Measurements from ENCODE around the gene PLEKHM2. TPM values are rescaled to one million over a fixed set of nuclear protein-coding genes. Genes with fewer than 3 reads are reported as not detected.

The PLEKHM2 gene
- total RNA-seq, 2 experiments from 2014 or later, result 27.5 to 45.7 TPM

- DNase-seq (ENCODE audit: low spot score), result peak; percentile 13
- H2AFZ ChIP-seq (ENCODE audit: low read length), result no peak overlapping the region
- H3K9me2 ChIP-seq (ENCODE audit: insufficient read depth, low read length), result no peaks in the 10 kb centered on the region
- TF ChIP-seq CTCF (conservative IDR thresholded peaks at IDR 0.05; ENCODE audit: low read length) (peak; percentile 48), EZH2phosphoT487 (IDR thresholded peaks at IDR 0.05; ENCODE audit: borderline replicate concordance, low read depth, low read length) (no peak)
- ChIA-PET POLR2A (interaction anchor here (0.6 kb wide), 1 partner anchor 759 kb away, joined by 4 read pairs; no protein-coding TSS in a partner anchor), CTCF (ENCODE audit: unreplicated experiment) (no interaction called here)
- H3K4me1 ChIP-seq (ENCODE audit: insufficient read depth, low read length, poor library complexity, severe bottlenecking), result no peaks in the 10 kb centered on the region
- H3K4me2 ChIP-seq (ENCODE audit: low read length), result no peak overlapping the region
- H4K20me1 ChIP-seq (ENCODE audit: insufficient read depth, low read length), result peaks cover 3% of the 10 kb centered on the region; the same call in 1 of the 2 replicates
- H3K9me3 ChIP-seq (ENCODE audit: low read length), result no peaks in the 10 kb centered on the region
- intact Hi-C loops (cut with micrococcal nuclease; ENCODE audit: unreplicated experiment), result no loop called here
- H3K27ac ChIP-seq (ENCODE audit: low read depth, low read length, poor library complexity, severe bottlenecking), result no peak overlapping the region
- BruUV-seq (replicated peaks), result no TSS peak
- H3K36me3 ChIP-seq (ENCODE audit: insufficient read depth, low read length), result peaks cover 35% of the 10 kb centered on the region
- no peak overlapping the region for H3K4me3 ChIP-seq (ENCODE audit: low read depth, low read length, poor library complexity, severe bottlenecking)
- H3K79me2 ChIP-seq (ENCODE audit: insufficient read depth, low read depth, low read length), result no peaks in the 10 kb centered on the region
Measured at GRCh38 chr1:15719381-15720120, 35.4 kb downstream of the PLEKHM2 start.

- no TSS peak for BruUV-seq (replicated peaks)
- no peak for DNase-seq (ENCODE audit: low spot score)
- intact Hi-C loops (cut with micrococcal nuclease; ENCODE audit: unreplicated experiment), result no loop called here
- Histone ChIP-seq H3K79me2 (ENCODE audit: insufficient read depth, low read depth, low read length) (no peaks in the 10 kb centered on the region), H3K4me2 (ENCODE audit: low read length) (no peak overlapping the region), H4K20me1 (ENCODE audit: insufficient read depth, low read length) (no peaks in the 10 kb centered on the region), H3K4me1 (ENCODE audit: insufficient read depth, low read length, poor library complexity, severe bottlenecking) (no peaks in the 10 kb centered on the region), H3K4me3 (ENCODE audit: low read depth, low read length, poor library complexity, severe bottlenecking) (no peak overlapping the region), H2AFZ (ENCODE audit: low read length) (no peak overlapping the region), H3K9me2 (ENCODE audit: insufficient read depth, low read length) (no peaks in the 10 kb centered on the region), H3K27ac (ENCODE audit: low read depth, low read length, poor library complexity, severe bottlenecking) (no peak overlapping the region), H3K9me3 (ENCODE audit: low read length) (no peaks in the 10 kb centered on the region), H3K36me3 (ENCODE audit: insufficient read depth, low read length) (peaks cover 37% of the 10 kb centered on the region)
- POLR2A ChIA-PET, result no interaction called here
- CTCF ChIA-PET (ENCODE audit: unreplicated experiment), result no interaction called here
- TF ChIP-seq CTCF (conservative IDR thresholded peaks at IDR 0.05; ENCODE audit: low read length) (no peak), EZH2phosphoT487 (IDR thresholded peaks at IDR 0.05; ENCODE audit: borderline replicate concordance, low read depth, low read length) (no peak)
Measured at GRCh38 chr1:15720861-15721260, 36.7 kb downstream of the PLEKHM2 start.

- BruUV-seq (replicated peaks), result no TSS peak
- H3K79me2 ChIP-seq (ENCODE audit: insufficient read depth, low read depth, low read length), result no peaks in the 10 kb centered on the region
- ChIA-PET CTCF (ENCODE audit: unreplicated experiment) (no interaction called here), POLR2A (no interaction called here)
- H3K9me2 ChIP-seq (ENCODE audit: insufficient read depth, low read length), result no peaks in the 10 kb centered on the region
- DNase-seq (ENCODE audit: low spot score), result no peak
- H2AFZ ChIP-seq (ENCODE audit: low read length), result no peak overlapping the region
- no peaks in the 10 kb centered on the region for H3K9me3 ChIP-seq (ENCODE audit: low read length)
- H3K4me3 ChIP-seq (ENCODE audit: low read depth, low read length, poor library complexity, severe bottlenecking), result no peak overlapping the region
- intact Hi-C loops (cut with micrococcal nuclease; ENCODE audit: unreplicated experiment), result no loop called here
- no peaks in the 10 kb centered on the region for H3K4me1 ChIP-seq (ENCODE audit: insufficient read depth, low read length, poor library complexity, severe bottlenecking)
- no peak overlapping the region for H3K27ac ChIP-seq (ENCODE audit: low read depth, low read length, poor library complexity, severe bottlenecking)
- no peak overlapping the region for H3K4me2 ChIP-seq (ENCODE audit: low read length)
- peaks cover 27% of the 10 kb centered on the region for H3K36me3 ChIP-seq (ENCODE audit: insufficient read depth, low read length)
- TF ChIP-seq CTCF (conservative IDR thresholded peaks at IDR 0.05; ENCODE audit: low read length) (no peak), EZH2phosphoT487 (IDR thresholded peaks at IDR 0.05; ENCODE audit: borderline replicate concordance, low read depth, low read length) (no peak)
- no peaks in the 10 kb centered on the region for H4K20me1 ChIP-seq (ENCODE audit: insufficient read depth, low read length)
Measured at GRCh38 chr1:15722411-15722810, 38.3 kb downstream of the PLEKHM2 start.

Data from OCI-LY7 (cell line).